ENCODE measurements around the gene LATS2.

DNA sequence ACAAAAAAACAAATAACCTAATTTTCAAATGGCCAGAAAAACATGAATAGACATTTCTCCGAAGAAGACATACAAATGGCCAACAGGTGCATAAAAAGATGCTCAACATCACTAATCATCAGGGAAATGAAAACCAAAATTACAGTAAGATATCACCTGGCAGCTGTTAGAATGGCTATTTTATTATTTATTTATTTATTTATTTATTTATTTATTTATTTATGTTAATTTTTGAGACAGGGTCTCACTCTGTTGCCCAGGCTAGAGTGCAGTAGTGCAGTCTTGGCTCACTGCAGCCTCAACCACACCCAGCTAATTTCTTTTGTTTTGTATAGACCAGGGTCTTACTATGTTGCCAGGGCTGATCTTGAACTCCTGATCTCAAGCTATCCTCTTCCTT lies 27.1 kb upstream of the LATS2 start:
- TF ChIP-seq CTCF (IDR thresholded peaks at IDR 0.05; ENCODE audit: borderline replicate concordance, extremely low read depth, low read length, poor library complexity, severe bottlenecking): no peak
- no peak for TF ChIP-seq EZH2 (IDR thresholded peaks at IDR 0.05; ENCODE audit: borderline replicate concordance, low read depth, low read length, severe bottlenecking)

All from DND-41 (cell line).